PC-9 (cell line): Measurements from ENCODE around the gene PTPRT. TPM values are rescaled to one million over a fixed set of nuclear protein-coding genes. Genes with fewer than 3 reads are reported as not detected.

ENCODE experiments used
- BruUV-seq: library from RNA; stranded (reverse); fragments of 400-500 nt; replicated peaks from 2 replicates; lab custom pipeline; 2021; lab: Mats Ljungman, UMichigan
- CTCF ChIA-PET: fragments of 300-600 bp; sonication (Branson Sonifier 250); formaldehyde crosslinking; loops from one replicate; lab custom pipeline; 2022; ENCODE audit warnings: antibody characterized with exemption; lab: Charles Lee
- POLR2A ChIA-PET: fragments of 300-600 bp; sonication (Branson Sonifier 250); formaldehyde crosslinking; loops from one replicate; lab custom pipeline; 2022; ENCODE audit warnings: antibody characterized with exemption; ENCODE audit not compliant: unreplicated experiment; lab: Charles Lee
- DNase-seq, 2 experiments: peaks; one replicate each; pipeline versions ENCODE4 v3.0.0 to v3.0.0-alpha.2; 2015 to 2022; ENCODE audit warnings: mixed read lengths in 1 of 2
- H2AFZ ChIP-seq: fragments of 200-600 bp; sonication (generic); 2 replicates; pipeline ENCODE4 v1.8.1; 2017; ENCODE audit warnings: antibody characterized with exemption
- H3F3A ChIP-seq: fragments of 200-600 bp; sonication (generic); 2 replicates; pipeline ENCODE4 v1.8.1; 2017; ENCODE audit warnings: antibody characterized with exemption, mild to moderate bottlenecking, low read depth; ENCODE audit not compliant: insufficient read depth
- H3K27ac ChIP-seq: fragments of 200-600 bp; sonication (generic); 2 replicates; pipeline ENCODE4 v1.6.1; 2016; ENCODE audit warnings: mixed run types
- H3K27me3 ChIP-seq: fragments of 200-600 bp; sonication (generic); 2 replicates; pipeline ENCODE4 v1.6.1; 2016; ENCODE audit warnings: low read depth, mixed run types; ENCODE audit not compliant: insufficient read depth
- H3K36me3 ChIP-seq: fragments of 200-600 bp; sonication (generic); 2 replicates; pipeline ENCODE4 v1.6.1; 2016; ENCODE audit warnings: low read depth, mixed run types
- H3K4me1 ChIP-seq: fragments of 200-600 bp; sonication (generic); replicated peaks from 2 replicates; pipeline ENCODE4 v1.6.1; 2016; ENCODE audit warnings: mixed run types; ENCODE audit not compliant: insufficient read depth
- H3K4me2 ChIP-seq: fragments of 200-600 bp; sonication (generic); 2 replicates; pipeline ENCODE4 v1.6.1; 2017; ENCODE audit warnings: mixed run types
- H3K4me3 ChIP-seq: fragments of 200-600 bp; sonication (generic); 2 replicates; pipeline ENCODE4 v1.6.1; 2016; ENCODE audit warnings: mixed run types
- H3K79me2 ChIP-seq: fragments of 200-600 bp; sonication (generic); 2 replicates; pipeline ENCODE4 v1.6.1; 2017; ENCODE audit warnings: low read depth, mixed run types
- H3K9me2 ChIP-seq: fragments of 200-600 bp; sonication (generic); 2 replicates; pipeline ENCODE4 v1.8.1; 2017; ENCODE audit warnings: mild to moderate bottlenecking; ENCODE audit not compliant: insufficient read depth
- H3K9me3 ChIP-seq: fragments of 200-600 bp; sonication (generic); 2 replicates; pipeline ENCODE4 v1.8.1; 2016; ENCODE audit warnings: low read depth; ENCODE audit not compliant: insufficient read depth
- H4K20me1 ChIP-seq: fragments of 200-600 bp; sonication (generic); 2 replicates; pipeline ENCODE4 v1.8.1; 2017; ENCODE audit not compliant: insufficient read depth
- EZH2 ChIP-seq: fragments of 200-600 bp; sonication (generic); IDR thresholded peaks from 2 replicates; pipeline ENCODE4 v1.8.0; 2017; ENCODE audit warnings: antibody characterized with exemption, low read depth
- intact Hi-C: fragments of 100-400 bp; cut with micrococcal nuclease; formaldehyde crosslinking; loops from one replicate; pipeline ENCODE4 v1.10.0; 2022; ENCODE audit not compliant: unreplicated experiment
- total RNA-seq: library from RNA; stranded (reverse); gene quantifications from 2 replicates; pipeline ENCODE4 v1.2.3, GENCODE V29; 2021
- TF ChIP-seq, protein P1 (sequence below): fragments of 200-600 bp; sonication (generic); conservative IDR thresholded peaks from 2 replicates; pipeline ENCODE4 v1.6.1; 2017; ENCODE audit warnings: mixed run types, antibody characterized with exemption, mild to moderate bottlenecking, moderate library complexity

The PTPRT gene
- total RNA-seq, 1 experiment from 2014 or later, result not detected

DNA sequence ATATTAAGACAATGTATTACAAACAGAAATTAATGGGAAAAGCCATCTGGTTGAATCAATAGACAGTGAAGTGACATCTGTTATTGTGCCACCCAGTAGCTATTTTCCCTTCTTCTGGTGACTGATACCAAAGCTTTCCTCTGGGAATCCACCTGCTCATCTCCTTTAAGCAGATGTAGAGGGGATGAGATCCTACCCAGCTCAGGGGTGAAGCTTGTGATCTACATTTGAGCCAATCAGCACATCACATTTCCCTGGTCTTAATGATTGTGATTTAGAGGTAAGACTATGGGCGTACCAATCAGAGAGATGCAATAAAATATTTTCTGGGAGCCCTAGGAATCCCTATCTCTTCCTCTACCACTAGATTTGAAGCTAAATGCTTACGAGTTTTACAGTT, 782.9 kb downstream of the PTPRT start:
- no peak for DNase-seq
- CTCF ChIA-PET, result no interaction called here
- Histone ChIP-seq H3K79me2 (no peaks in the 10 kb centered on the region), H3K9me2 (no peaks in the 10 kb centered on the region), H3K4me2 (no peak overlapping the region), H3K4me1 (no peaks in the 10 kb centered on the region), H3K27me3 (no peaks in the 10 kb centered on the region), H3K36me3 (no peaks in the 10 kb centered on the region), H3K9me3 (no peaks in the 10 kb centered on the region), H3F3A (no peaks in the 10 kb centered on the region), H2AFZ (no peak overlapping the region), H3K27ac (no peak overlapping the region), H3K4me3 (no peak overlapping the region), H4K20me1 (no peaks in the 10 kb centered on the region)
- POLR2A ChIA-PET, result no interaction called here
- intact Hi-C loops, result no loop called here
- no peak for TF ChIP-seq EZH2
- TF ChIP-seq, protein P1, sequence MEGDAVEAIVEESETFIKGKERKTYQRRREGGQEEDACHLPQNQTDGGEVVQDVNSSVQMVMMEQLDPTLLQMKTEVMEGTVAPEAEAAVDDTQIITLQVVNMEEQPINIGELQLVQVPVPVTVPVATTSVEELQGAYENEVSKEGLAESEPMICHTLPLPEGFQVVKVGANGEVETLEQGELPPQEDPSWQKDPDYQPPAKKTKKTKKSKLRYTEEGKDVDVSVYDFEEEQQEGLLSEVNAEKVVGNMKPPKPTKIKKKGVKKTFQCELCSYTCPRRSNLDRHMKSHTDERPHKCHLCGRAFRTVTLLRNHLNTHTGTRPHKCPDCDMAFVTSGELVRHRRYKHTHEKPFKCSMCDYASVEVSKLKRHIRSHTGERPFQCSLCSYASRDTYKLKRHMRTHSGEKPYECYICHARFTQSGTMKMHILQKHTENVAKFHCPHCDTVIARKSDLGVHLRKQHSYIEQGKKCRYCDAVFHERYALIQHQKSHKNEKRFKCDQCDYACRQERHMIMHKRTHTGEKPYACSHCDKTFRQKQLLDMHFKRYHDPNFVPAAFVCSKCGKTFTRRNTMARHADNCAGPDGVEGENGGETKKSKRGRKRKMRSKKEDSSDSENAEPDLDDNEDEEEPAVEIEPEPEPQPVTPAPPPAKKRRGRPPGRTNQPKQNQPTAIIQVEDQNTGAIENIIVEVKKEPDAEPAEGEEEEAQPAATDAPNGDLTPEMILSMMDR, result no peak
- no TSS peak for BruUV-seq

DNA sequence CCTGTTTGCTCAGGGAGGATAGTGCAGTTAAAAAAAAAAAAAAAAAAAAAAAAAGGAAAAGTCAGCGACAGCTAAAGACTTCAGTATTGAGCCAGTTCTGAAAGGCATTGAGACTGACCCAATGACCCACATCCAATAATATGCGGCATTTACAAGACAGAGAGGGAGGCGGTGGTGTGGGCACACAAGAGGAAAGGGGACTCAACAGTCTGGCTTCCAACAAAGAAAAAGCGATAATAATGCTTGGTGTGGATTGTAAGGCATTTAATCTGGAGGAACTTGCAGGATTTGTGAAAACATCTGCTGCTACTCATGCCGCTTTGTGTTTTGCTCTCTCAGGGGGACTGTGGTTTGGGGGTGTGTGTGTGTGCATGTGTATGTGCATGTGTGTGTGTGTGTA, 787.3 kb downstream of the PTPRT start:
- no TSS peak for BruUV-seq
- DNase-seq, result no peak
- Histone ChIP-seq H3K4me2 (no peak overlapping the region), H3K9me2 (no peaks in the 10 kb centered on the region), H3K4me1 (no peaks in the 10 kb centered on the region), H3F3A (no peaks in the 10 kb centered on the region), H3K79me2 (no peaks in the 10 kb centered on the region), H3K9me3 (no peaks in the 10 kb centered on the region), H3K27me3 (peaks cover 7% of the 10 kb centered on the region; the same call in 1 of the 2 replicates), H4K20me1 (no peaks in the 10 kb centered on the region), H3K4me3 (no peak overlapping the region), H2AFZ (no peak overlapping the region), H3K36me3 (no peaks in the 10 kb centered on the region), H3K27ac (no peak overlapping the region)
- ChIA-PET POLR2A (no interaction called here), CTCF (no interaction called here)
- no peak for TF ChIP-seq EZH2
- TF ChIP-seq, protein P1, result no peak
- intact Hi-C loops, result no loop called here

DNA sequence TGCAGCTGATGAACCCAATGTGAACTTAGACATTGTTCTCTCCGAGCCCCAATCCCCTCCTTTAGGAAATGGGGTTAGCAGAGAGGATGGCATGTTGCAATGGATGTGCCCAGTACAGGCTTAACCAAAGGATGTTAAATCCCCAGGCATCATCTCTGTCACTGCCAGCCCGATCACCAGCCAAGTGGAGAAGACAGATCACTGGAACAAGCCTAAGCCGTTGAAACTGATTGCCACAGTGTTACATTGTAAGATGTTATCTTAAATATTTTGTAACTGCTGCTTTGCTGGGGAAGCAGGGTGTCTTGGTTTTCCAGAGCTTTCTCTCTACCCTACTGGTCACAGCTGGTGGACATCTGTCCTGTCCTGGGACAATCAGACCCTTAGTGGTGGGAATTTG, 788.1 kb downstream of the PTPRT start:
- H3K4me3 ChIP-seq, result no peak overlapping the region
- H3K79me2 ChIP-seq, result no peaks in the 10 kb centered on the region
- no peaks in the 10 kb centered on the region for H3K9me2 ChIP-seq
- no peak for TF ChIP-seq EZH2
- TF ChIP-seq, protein P1, result no peak
- ChIA-PET POLR2A (no interaction called here), CTCF (no interaction called here)
- DNase-seq, result no peak
- no peaks in the 10 kb centered on the region for H3K4me1 ChIP-seq
- no peak overlapping the region for H3K27ac ChIP-seq
- no peaks in the 10 kb centered on the region for H4K20me1 ChIP-seq
- H3F3A ChIP-seq, result no peaks in the 10 kb centered on the region
- no peaks in the 10 kb centered on the region for H3K36me3 ChIP-seq
- BruUV-seq, result no TSS peak
- no peaks in the 10 kb centered on the region for H3K9me3 ChIP-seq
- H3K4me2 ChIP-seq, result no peak overlapping the region
- peaks cover 7% of the 10 kb centered on the region; the same call in 1 of the 2 replicates for H3K27me3 ChIP-seq
- intact Hi-C loops, result no loop called here
- H2AFZ ChIP-seq, result no peak overlapping the region
